Loucy (cell line): ENCODE measurements around the gene INTS6.

Experiments used
- CTCF ChIP-seq: fragments of 200-600 bp; sonication (generic); conservative IDR thresholded peaks from 2 replicates; pipeline ENCODE4 v1.5.1; 2014; ENCODE audit warnings: mild to moderate bottlenecking, antibody characterized with exemption, low read length
- EZH2phosphoT487 ChIP-seq: fragments of 200-600 bp; IDR thresholded peaks from 2 replicates; pipeline ENCODE4 v1.6.1; 2018; ENCODE audit warnings: antibody characterized with exemption, mild to moderate bottlenecking, moderate library complexity, borderline replicate concordance

- TF ChIP-seq CTCF (no peak), EZH2phosphoT487 (no peak)
Measured at GRCh38 chr13:51349016-51349415, 103.8 kb downstream of the INTS6 start.
